RCC 7860 (cell line): ENCODE measurements around the gene TMEM158.

Experiments used
- DNase-seq: peaks from one replicate; pipeline ENCODE4 v3.0.0-alpha.2; 2015; ENCODE audit warnings: low spot score
- FAIRE-seq: peaks from 2 replicates; lab custom pipeline; 2012; peaks lifted over from hg19 to GRCh38; lab: Jason Lieb, UNC

The TMEM158 gene

DNA sequence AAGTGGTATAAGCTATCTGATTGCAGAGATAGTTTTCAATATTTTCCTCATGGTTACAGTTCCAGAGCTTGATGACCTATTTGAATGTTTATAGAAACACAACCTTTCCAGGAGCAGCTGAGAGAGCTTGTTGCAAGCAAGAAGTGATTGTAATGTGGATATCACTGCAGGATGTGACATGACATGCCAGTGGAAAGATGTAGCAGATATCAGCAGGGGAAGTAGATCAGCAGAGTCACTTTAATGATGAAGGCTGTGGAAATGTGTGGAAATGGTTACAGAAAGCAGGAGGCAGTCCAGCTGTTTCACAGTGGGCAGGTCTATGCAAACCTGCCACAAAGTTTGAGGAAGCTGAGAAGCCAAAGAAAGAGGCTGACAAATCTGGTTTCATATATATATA is 21.0 kb downstream of the TMEM158 start:
- DNase-seq = peak; percentile 13

DNA sequence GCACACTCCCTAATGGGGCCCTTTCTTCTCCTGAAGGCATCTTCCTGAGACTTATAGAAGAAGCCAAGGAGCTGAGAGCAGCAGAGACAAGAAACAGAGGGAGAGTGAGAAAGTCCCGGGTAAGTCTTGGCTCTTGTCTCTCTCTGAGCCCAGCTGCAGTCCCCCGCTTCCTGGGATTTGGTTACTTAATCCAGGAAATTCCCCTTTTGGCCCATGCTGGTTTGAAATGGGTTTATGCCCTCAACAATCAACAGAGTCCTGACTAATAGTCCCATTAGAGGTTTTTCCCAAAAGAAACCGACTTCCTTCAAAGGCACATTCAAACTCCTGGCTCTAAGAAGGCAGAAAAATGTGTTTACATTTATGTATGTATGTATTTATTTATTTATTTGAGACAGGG is 22.0 kb downstream of the TMEM158 start:
- DNase-seq = peak; percentile 62
- peak; percentile 79 for FAIRE-seq

More for the DNA sequence above, 21.0 kb downstream of the TMEM158 start:
- no peak for FAIRE-seq

DNA sequence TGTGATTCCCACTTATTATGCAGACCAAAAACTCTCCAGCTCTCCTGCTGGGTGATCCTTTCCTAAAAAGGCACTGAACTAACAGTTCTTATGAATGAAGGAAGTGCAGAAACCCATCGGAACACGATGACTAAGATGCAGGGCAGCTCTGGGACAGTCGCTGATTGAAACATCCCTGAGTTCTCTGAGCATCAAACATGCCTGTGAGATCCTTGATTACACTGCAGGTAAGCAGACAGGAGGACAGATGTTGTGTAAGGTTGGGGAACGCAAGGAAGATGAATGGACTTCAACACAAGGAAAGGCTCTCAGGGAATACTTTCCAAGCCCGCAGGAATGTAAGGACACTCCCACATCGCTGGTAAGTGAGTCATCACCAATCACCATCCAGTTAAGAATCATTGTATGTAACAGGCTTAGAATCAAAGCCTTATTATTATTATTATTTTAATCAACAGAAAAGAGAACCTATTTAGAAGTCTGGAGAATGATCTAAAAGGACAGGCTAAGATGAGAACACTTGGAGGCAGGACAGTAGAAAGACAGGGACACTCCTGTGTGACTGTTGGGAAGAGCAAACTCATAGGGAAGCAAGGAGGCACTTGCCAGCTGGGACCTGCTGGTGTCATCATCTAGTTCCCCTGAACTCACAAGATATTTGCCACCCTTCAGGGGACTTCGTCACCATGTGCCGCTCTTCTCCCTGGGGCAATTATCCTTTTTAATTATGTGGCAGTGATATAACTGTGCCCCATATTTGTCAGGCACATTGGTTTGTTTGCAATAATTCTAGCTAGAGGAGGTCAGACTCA is 26.0 kb downstream of the TMEM158 start:
- FAIRE-seq (peak; percentile 84), DNase-seq (peak; percentile 87)

DNA sequence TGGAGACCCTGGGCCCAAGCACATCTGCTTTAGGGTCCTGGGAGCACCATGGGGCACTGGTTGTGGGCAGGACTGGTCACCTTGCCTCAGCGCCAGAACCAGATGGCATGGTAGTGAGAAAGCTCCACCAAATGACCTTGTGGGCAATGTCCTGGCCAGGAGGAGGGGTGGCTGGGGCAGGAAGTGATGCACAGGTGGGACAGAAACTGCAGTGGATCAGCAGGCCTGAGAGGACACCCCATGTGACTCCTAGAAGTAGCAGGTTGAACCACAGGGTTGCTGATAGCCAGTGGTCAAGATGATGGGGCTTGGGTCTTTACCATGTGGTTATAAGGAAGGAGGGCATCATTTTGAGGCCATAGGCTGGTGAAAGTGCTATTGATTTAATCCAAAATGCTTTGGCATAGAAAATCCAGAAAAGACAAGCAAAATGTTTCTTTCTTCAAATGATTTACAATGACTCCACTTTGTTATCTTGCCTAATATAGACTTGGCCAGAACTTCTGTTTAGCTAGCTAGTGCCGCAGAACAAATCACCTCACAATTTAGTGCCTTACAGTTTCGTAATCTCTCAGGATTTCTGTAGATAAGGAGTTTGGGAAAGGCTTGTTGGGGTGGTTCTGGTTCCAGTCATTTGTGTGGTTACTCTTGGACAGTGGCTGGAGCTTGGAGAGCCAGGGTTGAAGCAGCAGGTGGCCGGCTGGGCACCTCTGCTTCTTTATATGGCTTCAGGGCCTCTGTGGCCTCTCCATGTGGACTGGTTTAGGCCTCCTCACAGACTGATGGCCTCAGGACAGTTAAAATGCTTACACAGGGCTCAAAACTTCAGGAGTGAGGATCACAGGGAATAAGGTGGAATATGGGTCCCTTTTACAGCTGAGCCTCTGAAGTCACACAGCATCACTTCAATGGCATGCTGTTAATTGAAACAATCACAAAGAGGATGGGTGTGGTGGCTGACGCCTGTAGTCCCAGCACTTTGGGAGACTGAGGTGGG is 27.5 kb downstream of the TMEM158 start:
- FAIRE-seq (no peak), DNase-seq (no peak)

DNA sequence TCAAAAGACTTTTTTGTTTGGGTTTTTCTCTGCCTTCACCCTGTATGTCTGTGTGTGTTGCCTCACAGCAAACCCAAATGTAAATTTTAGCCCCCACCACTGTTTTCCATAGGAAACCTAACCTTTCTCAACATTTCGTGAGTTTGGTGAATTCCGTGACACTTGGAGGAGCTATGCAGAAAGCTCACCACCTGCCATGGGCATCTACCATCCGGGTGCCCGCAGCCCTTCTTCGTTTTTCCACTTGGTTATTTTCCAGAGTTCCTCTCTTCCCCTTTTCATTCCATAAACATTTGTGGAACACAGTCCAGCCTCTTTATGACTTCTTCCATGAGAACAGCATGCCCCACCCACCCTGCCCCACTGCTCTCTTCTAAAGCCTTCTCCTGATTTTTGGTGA is 31.3 kb downstream of the TMEM158 start:
- DNase-seq (no peak), FAIRE-seq (no peak)

DNA sequence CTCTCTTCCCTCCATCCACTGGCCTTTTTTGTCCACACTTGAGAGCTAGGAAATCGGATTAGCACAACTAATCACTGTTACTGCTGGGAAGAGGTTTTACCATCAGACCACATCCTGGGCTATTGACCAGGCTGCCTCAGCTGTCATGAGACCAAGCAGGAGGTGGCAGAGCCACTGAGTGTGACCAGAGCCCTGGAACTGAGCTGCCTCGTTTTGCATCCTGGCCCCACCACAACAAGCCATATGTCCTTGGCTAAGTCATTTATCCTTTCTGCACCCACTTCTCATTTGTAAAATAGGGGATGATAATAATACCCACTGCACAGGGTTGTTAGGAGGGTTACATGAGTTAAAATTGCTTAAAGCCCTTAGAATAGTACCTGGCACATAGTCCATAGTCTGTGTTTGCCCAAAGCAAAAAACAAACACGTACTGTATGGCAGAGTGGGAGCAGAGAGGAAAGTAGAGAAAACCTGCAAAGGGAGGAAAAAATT is 34.1 kb downstream of the TMEM158 start:
- DNase-seq (no peak), FAIRE-seq (no peak)

DNA sequence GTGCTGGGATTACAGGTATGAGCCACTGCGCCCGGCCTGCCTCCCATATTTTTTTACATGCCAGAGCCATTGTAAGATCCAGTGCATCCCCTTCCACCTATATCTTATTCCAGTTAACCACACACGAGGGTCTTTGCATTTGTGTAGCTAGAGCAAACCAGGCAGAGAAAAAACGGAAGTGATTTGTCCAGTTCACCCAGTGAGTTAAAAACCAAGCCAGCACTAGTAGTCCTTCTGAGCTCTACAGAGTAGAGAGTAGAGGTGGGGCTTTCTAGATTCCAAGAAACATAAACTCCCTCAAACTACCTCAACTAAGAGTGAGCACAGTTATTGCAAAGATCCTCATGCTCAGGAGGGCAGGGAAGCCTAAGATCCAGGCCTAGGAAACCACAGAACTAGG is 34.7 kb downstream of the TMEM158 start:
- FAIRE-seq (no peak), DNase-seq (no peak)

DNA sequence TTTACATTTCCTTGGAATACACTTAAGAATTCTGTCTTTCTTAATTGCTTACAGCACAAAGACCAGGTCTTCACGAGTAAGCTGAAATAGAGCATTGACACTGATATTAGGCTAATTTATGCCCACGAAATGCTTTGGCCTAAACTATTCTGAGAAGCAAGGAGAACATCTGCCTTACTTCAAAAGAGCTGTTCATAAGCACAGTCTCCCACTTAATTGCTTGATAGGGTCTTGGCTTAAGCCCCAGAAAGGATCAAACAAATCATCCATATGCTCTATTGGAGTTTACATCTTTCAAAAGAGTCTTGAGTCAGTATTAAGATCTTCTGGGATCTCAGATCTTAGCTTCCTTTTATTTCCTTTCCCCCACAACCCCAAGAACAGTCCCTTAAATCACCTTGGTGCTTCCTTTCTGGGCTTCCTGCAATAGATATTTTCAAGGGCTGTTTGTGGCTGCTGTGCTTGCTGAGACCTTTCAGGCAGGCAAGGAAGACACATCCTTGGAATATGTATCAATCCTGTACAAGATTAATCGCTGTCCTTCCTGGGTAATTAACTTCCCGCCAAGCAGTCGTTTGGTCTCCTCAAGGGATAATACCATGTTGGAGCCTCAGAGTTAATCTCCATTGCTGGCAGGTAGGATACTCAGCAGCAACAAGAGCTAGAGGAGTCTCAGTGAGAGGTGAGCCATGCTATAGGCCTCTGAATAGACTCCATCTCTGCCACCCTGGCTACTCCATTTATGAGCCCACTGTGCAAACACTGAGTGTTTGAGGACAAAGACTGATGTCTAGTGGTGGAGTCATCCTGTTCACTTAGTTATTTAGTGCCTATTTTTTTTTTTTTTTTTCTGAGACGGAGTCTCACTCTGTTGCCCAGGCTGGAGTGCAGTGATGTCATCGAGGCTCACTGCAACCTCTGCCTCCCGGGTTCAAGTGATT is 37.1 kb downstream of the TMEM158 start:
- FAIRE-seq (no peak), DNase-seq (no peak)

DNA sequence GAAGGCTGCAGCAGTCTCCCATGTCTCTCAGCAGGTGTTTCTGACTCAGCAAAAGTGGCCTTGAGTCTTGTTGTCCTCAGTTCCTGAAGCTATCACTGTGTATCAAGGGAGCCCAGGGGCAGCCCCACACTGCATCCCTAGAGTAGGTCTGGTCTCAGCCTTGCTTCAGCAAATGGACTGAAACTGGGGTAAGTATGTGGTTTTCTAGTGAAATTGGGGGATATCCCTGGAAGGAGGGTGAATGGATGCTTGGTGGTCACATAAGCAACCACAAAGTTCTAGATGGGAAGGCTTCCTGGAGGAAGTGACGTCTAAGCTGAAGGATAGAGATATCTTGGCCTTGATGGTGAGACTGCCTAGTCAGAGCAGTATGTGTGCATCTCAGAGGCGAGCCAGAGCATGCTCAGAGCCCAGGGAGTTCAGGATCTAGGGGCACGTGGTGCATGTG is 38.4 kb downstream of the TMEM158 start:
- DNase-seq = no peak
- FAIRE-seq = no peak

DNA sequence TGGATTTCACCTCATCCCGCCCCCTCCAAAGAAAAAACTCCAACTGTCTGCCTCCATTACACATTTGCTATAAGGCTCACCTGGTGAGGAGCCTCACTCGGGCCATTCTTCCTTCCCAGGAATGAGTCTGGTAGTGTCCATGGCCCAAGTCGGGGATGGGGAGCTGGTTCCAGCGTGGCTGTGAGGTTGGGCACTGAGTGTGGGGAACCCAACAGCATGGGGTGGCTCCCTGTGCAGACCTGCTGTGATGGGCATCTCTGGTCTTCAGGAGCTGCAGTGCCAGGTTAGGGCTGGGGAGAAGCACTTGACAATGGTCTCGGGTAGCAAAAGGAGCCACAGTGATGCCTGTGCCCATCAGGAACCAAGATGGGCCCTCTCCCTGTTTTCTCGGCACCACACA is 39.2 kb downstream of the TMEM158 start:
- FAIRE-seq = no peak

DNA sequence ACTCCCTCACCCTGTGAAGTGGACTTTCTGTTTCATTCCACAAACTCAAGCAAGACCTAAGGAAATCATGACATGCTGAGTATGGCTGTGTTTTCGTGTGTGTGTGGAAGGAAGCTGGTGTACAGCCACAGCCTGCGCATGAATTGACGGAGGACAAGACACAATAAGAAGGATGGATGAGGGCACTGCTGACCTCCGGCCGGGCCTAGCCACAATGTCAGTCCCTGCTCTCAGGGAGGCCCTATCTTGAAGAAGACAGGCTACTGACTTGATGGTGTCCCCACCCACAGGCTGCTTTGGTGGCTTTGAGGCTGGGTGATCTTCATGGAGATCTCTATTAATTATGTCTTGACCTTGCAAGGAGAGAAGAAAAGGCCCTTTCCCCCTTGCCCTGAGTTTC is 40.6 kb downstream of the TMEM158 start:
- no peak for FAIRE-seq

More for the DNA sequence above, 39.2 kb downstream of the TMEM158 start:
- DNase-seq = no peak

DNA sequence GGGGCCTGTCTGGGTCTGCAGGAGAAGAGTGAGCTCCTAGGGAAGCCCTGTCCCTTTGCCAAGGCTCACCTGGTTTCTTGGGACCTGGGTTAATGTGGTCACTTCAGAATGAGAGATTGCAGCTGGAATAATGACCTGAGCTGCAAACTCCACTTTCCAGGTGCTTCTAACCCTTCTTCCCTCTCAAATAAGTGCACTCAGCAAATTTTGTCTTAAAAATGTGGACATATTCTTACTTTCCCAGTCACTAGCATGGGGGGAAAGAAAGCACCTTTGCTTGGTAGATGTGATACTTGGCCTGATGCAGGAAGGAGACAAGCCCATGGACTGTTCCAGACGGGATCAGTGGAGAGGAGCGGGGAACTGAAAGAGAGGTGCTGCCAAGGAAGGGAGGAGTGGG is 41.0 kb downstream of the TMEM158 start:
- no peak for FAIRE-seq

More for the DNA sequence above, 40.6 kb downstream of the TMEM158 start:
- DNase-seq = no peak

DNA sequence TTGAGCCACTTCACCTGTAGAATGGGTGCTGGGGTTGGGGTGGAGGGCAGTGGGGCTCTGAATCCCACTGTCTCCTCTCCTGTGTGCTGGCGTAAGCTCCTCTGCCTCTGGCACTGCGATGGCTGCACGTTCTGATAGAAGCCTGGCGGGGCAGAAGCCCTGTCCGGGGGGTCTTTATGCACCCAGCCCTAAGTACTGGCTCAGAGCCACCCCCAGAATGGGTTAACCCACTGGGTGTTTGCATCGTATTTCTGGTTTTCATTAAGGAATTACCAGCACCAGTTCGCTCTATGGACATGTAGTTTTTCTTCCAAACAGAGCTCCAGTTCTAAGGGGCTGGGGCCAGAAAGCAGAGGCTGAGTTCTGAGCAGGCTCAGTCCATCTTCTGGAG is 42.2 kb downstream of the TMEM158 start:
- FAIRE-seq = no peak
- DNase-seq = no peak

More for the DNA sequence above, 41.0 kb downstream of the TMEM158 start:
- DNase-seq = no peak

DNA sequence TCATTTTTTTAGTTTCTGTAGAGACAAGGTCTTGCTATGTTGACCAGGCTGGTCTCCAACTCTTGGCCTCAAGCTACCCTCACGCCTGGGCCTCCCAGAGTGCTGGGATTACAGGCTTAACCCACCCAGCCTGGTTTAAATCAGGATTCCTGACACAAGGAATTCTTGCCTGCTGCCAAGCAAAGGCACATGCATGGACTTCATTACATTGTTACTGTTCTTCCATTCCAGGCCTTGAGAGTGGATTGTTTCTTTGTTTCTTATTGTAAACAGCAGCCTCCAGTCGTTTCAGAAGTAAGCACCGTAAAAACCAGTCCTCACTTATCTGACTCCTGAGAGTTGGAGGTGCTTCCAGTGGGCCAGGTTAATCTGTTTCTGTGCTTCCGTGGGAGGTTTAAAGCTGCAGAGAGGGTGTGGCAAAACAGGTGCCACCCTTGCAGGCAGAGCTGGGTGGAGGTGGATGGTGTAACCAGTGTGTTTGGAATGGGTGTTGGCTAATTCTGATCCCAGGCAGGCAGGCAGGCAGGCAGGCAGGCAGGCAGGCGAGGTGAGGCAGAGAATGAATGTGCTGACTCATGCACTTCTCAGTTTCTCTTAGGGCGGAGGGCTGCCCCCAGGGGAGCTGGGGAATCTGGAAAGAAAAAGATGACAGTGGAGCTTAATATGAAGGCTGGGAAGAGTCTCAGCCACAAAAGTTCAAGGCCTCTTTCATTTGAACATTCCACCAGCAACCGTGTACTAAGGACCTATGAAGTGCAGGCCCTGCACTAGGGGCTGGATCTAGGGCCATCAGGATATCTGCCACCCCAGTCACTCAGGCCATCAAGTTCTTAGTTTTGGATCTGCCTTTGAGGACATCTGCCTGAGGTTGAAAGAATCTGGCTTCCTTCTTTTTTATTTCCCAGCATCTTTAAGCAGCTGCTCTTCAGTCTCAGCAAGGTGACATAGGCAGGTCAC is 42.9 kb downstream of the TMEM158 start:
- FAIRE-seq (peak; percentile 35), DNase-seq (peak; percentile 51)

DNA sequence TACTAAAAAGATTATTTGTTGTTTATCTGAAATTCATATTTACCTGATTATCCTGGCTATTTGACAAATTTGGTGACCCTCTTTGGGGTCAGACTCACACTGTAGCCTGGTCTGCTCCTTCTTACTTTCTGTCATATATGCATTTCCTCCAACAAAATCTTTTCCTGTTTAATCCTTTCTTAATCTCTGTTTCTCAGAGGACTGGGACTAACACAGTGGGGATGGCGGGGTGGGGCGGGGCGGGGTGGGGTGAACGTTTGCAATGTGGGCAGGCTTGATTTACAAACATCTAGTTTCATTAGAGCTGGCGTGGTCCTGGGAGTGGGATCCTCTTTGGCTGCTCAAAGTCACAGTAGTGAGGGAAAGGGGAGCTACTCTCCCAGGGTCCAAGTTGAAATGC is 44.6 kb downstream of the TMEM158 start:
- no peak for DNase-seq
- no peak for FAIRE-seq

DNA sequence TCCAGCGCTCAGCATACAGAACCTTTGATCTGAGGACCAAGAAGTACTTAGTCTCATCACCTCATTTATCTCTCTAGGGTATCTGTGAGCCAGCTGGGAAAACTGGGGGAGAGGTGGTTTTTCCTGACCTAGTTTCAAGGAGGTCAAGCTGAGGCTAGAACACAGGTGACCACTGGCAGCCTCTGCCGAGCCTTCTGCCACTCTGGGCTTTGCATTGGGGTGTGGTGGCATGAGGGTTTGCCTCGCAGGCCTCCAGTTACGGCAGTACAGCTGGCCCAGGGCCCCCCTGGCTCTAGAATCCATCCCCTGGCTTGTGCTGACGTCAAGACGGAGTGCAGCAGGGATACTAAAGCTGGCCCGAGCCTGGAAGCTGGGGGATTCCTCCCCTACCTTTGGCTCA is 45.2 kb downstream of the TMEM158 start:
- DNase-seq (no peak), FAIRE-seq (no peak)

DNA sequence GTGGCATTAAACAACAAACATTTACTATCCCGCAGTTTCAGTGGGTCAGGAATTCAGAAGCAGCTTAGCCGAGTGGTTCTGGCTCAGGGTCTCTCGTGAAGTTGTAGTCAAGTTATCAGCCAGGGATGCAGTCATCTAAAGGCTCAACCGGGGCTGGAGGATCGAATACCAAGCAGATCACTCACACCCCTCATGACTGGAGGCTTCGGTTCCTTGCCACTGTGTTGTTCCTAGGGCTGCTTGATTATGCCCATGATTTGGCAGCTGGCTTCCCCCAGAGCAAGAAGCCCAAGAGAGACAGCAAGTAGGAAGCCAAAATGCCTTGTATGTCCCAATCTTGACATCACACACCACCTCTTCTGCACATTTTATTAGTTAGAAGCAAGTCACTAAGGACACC is 46.0 kb downstream of the TMEM158 start:
- FAIRE-seq = no peak
- no peak for DNase-seq

DNA sequence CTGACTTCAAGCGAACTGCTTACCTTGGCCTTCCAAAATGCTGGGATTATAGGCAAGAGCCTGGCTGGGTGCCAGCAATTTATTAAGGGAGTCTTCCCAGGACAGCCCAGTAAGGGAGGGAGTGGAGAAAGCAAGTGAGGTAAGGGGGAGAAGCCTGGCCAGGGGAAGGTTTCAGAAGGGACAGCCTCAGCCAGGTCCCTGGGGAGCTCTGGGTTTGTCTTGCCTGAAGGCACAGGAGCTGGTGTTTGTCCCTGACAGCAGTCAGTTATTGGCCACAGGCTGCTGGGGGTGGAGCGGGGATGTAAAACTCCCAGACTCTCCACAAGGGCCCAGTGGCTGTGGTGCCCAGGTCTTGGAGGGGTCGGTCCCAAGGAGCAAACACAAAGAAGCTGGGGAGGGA is 46.9 kb downstream of the TMEM158 start:
- DNase-seq = no peak
- FAIRE-seq = no peak
